Loucy (cell line): ENCODE results near the gene CDYL.

ENCODE experiments used
- H2AFZ ChIP-seq: fragments of 200-600 bp; sonication (generic); 2 replicates; pipeline ENCODE4 v1.6.0; 2016; ENCODE audit warnings: antibody characterized with exemption, mild to moderate bottlenecking, low read length, moderate library complexity
- H3F3A ChIP-seq: fragments of 200-600 bp; 2 replicates; pipeline ENCODE4 v1.6.0; 2016; ENCODE audit warnings: antibody characterized with exemption, low read depth, mild to moderate bottlenecking
- H3K27me3 ChIP-seq: fragments of 200-600 bp; sonication (generic); 2 replicates; pipeline ENCODE4 v1.6.1; 2014; ENCODE audit warnings: low read length, mild to moderate bottlenecking; ENCODE audit not compliant: insufficient read depth, poor library complexity, severe bottlenecking
- H3K36me3 ChIP-seq: fragments of 200-600 bp; sonication (generic); 2 replicates; pipeline ENCODE4 v1.6.1; 2016; ENCODE audit warnings: low read length; ENCODE audit not compliant: insufficient read depth
- H3K4me1 ChIP-seq: fragments of 200-600 bp; sonication (generic); 2 replicates; pipeline ENCODE4 v1.5.1; 2014; ENCODE audit warnings: low read length, mild to moderate bottlenecking; ENCODE audit not compliant: insufficient read depth, poor library complexity, severe bottlenecking
- H3K4me2 ChIP-seq: fragments of 200-600 bp; sonication (generic); 2 replicates; pipeline ENCODE4 v1.6.0; 2014; ENCODE audit warnings: antibody characterized with exemption, low read length, low read depth, mild to moderate bottlenecking; ENCODE audit not compliant: poor library complexity, severe bottlenecking
- H3K4me3 ChIP-seq: fragments of 200-600 bp; sonication (generic); 2 replicates; pipeline ENCODE4 v1.5.1; 2014; ENCODE audit warnings: low read length, mild to moderate bottlenecking, mixed read lengths; ENCODE audit not compliant: poor library complexity, severe bottlenecking
- H3K79me2 ChIP-seq: fragments of 200-600 bp; sonication (generic); 2 replicates; pipeline ENCODE4 v1.6.1; 2014; ENCODE audit warnings: low read length; ENCODE audit not compliant: insufficient read depth
- H3K9ac ChIP-seq: fragments of 200-600 bp; sonication (generic); 2 replicates; pipeline ENCODE4 v1.6.0; 2014; ENCODE audit warnings: mild to moderate bottlenecking, low read depth, low read length, moderate library complexity; ENCODE audit not compliant: poor library complexity, severe bottlenecking
- H3K9me2 ChIP-seq: fragments of 200-600 bp; sonication (generic); replicated peaks from 2 replicates; pipeline ENCODE4 v1.6.1; 2016; ENCODE audit warnings: low read depth, low read length, mixed read lengths
- H3K9me3 ChIP-seq: fragments of 200-600 bp; sonication (generic); 2 replicates; pipeline ENCODE4 v1.6.1; 2014; ENCODE audit warnings: mild to moderate bottlenecking, antibody characterized with exemption, low read length, low read depth; ENCODE audit not compliant: insufficient read depth
- H4K20me1 ChIP-seq: fragments of 200-600 bp; sonication (generic); 2 replicates; pipeline ENCODE4 v1.6.0; 2014; ENCODE audit warnings: antibody characterized with exemption, low read length, mild to moderate bottlenecking; ENCODE audit not compliant: insufficient read depth, poor library complexity, severe bottlenecking
- CTCF ChIP-seq: fragments of 200-600 bp; sonication (generic); conservative IDR thresholded peaks from 2 replicates; pipeline ENCODE4 v1.5.1; 2014; ENCODE audit warnings: mild to moderate bottlenecking, antibody characterized with exemption, low read length
- EZH2phosphoT487 ChIP-seq: fragments of 200-600 bp; IDR thresholded peaks from 2 replicates; pipeline ENCODE4 v1.6.1; 2018; ENCODE audit warnings: antibody characterized with exemption, mild to moderate bottlenecking, moderate library complexity, borderline replicate concordance

CDYL gene

GRCh38 chr6:4802312-4802935 is 26.2 kb downstream of the CDYL start:
- no peak overlapping the region for H3K4me3 ChIP-seq
- no peak overlapping the region for H2AFZ ChIP-seq
- H3K9me2 ChIP-seq = no peaks in the 10 kb centered on the region
- H3K9me3 ChIP-seq = peaks cover 7% of the 10 kb centered on the region; the same call in 1 of the 2 replicates
- no peaks in the 10 kb centered on the region for H3K36me3 ChIP-seq
- peaks cover 98% of the 10 kb centered on the region for H3K79me2 ChIP-seq
- H3K4me2 ChIP-seq = no peak overlapping the region
- H3F3A ChIP-seq = no peaks in the 10 kb centered on the region
- H3K4me1 ChIP-seq = peaks cover 8% of the 10 kb centered on the region
- peaks cover 63% of the 10 kb centered on the region for H4K20me1 ChIP-seq
- H3K27me3 ChIP-seq = no peaks in the 10 kb centered on the region
- no peak overlapping the region for H3K9ac ChIP-seq
- TF ChIP-seq EZH2phosphoT487 (no peak), CTCF (no peak)

DNA sequence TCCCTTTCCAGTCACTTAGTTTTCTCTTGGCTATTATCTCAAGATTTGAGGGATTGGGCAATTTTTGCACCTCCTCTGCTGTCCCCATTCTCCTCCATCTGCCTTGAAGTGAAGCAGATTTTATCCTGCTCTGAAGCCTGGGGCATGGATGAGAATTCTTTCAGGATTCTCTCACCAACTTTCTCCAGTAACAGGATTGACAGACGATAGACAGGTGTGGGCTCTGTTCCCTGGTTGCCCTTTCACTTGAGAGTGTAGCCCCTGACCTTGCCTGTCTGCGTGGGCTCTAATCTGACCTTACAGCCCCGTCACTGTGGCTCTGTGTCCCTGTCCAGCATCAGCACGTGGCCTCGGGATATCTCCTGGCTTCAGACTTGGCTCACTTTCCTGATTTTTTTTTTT is 27.1 kb downstream of the CDYL start:
- Histone ChIP-seq H2AFZ (no peak overlapping the region), H3K79me2 (peaks cover 98% of the 10 kb centered on the region), H3K36me3 (no peaks in the 10 kb centered on the region), H3K9ac (no peak overlapping the region), H3K4me3 (no peak overlapping the region), H4K20me1 (peaks cover 65% of the 10 kb centered on the region), H3F3A (no peaks in the 10 kb centered on the region), H3K4me2 (no peak overlapping the region), H3K9me2 (no peaks in the 10 kb centered on the region), H3K27me3 (no peaks in the 10 kb centered on the region), H3K9me3 (peaks cover 7% of the 10 kb centered on the region; the same call in 1 of the 2 replicates), H3K4me1 (peaks cover 8% of the 10 kb centered on the region)
- TF ChIP-seq EZH2phosphoT487 (no peak), CTCF (no peak)

DNA sequence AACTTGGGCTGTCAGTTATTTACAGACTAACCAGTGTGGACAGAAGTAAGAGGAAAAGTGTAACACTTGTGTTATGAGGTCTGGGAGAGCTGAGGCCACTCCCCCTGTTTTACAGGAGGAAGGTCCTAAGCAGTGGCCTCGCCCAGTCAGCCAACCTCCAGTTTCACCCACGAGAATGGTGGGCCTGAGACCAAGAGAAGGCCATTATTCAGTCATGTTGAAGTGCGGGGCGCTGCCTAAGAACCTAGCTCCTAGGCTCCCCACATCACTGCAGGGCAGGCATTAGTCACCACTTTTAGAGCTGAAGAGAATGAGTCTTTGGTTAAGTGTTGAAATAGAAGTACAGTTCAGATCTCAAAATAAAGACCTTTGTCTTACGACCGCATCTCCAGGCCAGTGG is 27.9 kb downstream of the CDYL start:
- peaks cover 8% of the 10 kb centered on the region for H3K4me1 ChIP-seq
- H3K9me2 ChIP-seq = no peaks in the 10 kb centered on the region
- TF ChIP-seq CTCF = no peak
- no peak for TF ChIP-seq EZH2phosphoT487
- H4K20me1 ChIP-seq = peaks cover 61% of the 10 kb centered on the region
- no peaks in the 10 kb centered on the region for H3K27me3 ChIP-seq
- H3K79me2 ChIP-seq = peaks cover 98% of the 10 kb centered on the region
- no peak overlapping the region for H2AFZ ChIP-seq
- H3K4me3 ChIP-seq = no peak overlapping the region
- no peaks in the 10 kb centered on the region for H3K36me3 ChIP-seq
- peaks cover 7% of the 10 kb centered on the region; the same call in 1 of the 2 replicates for H3K9me3 ChIP-seq
- H3K4me2 ChIP-seq = no peak overlapping the region
- no peak overlapping the region for H3K9ac ChIP-seq
- no peaks in the 10 kb centered on the region for H3F3A ChIP-seq
